NCI-H82 treated with DMSO at 0.1 percent for 48 hours (cell line): ENCODE results near the gene NPTN.
A peak's percentile ranks its signal among the peaks of the same experiment; 100 is the strongest.
"Not testable (repeated sequence)": the region's sequence is repeated elsewhere in the genome, so short reads cannot be mapped to it uniquely, and the experiment has no call there.

Source experiments
- DNase-seq: peaks from one replicate; lab custom pipeline; 2025; ENCODE audit not compliant: unreplicated experiment; lab: John Stamatoyannopoulos, UW

The NPTN gene

DNA sequence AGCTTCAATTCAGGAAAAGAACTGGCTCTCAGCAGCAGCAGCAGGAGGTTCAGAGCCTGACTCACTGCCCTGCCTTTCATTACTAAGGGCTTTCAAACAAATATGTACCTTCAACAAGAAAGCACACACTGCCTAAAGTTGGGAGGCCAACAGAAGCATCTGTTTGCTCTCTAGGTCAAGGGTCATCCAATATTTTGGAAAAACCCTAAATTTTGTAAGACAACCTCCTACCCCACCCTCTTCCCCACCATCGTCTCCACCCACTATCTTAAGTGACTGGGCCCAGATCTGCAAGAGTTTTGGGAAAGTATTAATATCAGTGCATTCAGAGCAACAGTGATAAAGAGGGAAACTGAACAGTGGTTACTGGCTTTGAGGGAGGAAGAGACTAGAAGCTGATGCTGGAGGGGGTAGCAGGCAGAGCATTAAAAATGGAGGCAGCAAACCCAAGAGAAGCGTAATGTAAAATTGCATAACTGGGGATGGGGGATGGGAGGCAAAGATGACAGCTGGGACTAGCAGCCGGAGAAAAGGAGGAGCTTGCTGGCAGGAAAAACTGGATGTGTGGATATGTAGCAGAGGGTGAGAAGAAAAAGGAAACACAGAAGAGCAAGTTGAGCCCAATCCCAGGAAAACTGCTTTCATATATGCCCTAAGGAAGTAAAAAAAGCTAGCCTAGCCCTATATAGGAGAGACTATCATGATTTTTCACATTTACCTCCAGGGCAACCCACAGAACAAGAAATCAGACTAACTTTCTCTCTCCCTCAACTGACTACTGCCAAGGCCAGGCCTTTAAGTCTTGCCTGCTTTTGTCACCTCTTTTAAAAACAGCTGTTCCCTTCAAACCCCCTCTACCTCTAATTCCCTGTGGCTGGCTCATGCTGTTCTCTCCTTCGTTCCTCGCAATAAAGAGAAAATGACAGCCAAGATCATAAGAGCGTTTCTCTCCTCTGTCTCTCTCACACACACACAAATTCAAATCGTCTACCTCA lies 31.4 kb downstream of the NPTN start:
- DNase-seq, result peak; percentile 26

GRCh38 chr15:73600413-73601335 lies 32.5 kb downstream of the NPTN start:
- no peak for DNase-seq

DNA sequence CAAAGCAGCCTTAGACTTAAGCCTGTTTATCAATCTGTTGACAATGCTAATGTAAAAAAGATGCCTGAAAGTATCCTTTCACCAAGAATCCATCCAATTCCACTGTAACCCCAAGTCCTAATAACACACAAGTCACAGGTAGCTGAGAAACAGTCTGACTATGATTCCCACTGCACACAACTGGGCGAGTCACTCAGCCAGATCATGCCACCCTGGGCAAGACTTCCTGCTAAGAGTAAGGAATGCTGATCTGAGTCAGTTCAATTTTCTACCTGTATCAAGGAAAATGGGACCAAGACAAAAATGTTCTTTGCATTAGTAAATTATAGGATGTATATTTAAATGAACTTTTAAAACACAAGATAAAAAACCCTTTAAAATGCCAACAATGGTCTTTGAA lies 33.3 kb downstream of the NPTN start:
- no peak for DNase-seq

GRCh38 chr15:73598530-73599160 lies 34.5 kb downstream of the NPTN start:
- no peak for DNase-seq

- DNase-seq, result no peak
Observed at GRCh38 chr15:73597036-73597638, 36.1 kb downstream of the NPTN start.

DNA sequence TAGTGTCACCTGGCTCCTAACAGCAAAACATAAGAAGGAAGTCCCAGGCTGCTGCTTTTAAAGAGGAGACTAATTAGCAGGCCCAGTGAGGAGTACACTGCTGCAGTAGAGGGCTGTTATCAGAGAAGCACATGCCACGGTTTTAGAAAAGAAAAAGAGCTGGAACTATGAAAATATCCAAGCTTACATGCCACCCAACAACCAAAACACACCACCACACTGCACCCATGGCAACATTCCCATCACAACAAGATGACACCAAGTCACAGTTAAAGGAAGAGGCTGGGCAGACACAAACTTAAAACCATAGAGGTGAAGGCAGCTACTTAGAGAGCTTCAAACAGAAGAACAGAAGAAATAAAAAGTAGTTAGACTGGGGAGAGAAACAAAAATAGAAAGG lies 37.0 kb downstream of the NPTN start:
- no peak for DNase-seq

DNA sequence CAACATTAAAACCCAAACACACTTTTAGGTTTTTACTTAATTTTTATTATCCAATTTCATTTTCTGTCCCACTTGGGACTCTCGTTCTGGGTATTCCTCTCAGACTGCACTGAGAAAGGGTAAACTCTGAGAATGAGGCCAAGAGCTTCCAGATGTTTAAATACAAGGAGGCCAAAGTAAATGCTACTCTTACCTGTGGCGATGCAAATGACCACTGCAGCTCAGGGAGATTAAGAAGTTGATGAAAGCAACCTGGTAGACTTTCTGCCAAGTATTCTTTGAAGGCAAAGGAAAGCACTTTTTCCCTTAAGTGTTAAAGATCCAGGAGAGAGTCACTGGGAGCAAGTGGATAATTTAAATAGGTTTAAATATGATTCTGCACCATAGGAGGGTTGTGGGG lies 39.1 kb downstream of the NPTN start:
- DNase-seq, result no peak

DNA sequence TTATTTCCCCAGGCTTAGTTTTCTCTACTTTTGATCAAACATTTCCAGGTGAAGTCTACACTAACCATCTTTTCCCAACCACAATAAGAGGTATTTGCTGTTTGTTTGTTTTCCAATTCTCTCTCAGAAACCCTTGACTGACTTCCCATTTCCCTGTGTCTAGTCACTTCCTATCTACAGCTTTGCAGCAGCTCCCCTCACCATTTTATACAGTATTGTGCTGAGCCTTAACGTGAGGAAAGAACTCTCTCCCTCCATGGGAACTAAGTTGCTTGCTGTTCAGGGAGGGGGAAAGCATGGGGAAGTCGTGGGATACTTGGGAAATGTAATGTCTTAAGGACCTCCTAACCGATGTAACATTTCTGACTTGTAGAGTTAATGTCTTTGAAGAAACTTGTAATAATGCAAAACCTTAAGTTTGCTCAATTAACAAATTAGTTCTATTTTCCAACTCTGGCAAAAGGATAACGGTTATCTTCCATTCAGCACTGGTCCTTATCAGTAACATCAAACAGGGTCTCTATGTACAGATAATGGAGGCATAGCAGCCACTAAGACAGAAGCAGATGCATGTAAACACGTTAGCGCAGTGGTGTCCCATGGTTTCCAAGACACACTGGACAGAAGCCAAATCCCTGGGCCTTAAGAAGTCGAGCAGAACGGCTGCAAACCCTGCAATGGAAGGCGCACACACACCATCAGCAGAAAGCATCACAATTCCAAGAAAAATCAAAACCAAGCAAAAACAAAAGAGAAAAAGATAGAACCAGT lies 39.7 kb downstream of the NPTN start:
- no peak for DNase-seq

GRCh38 chr15:73590263-73590662 lies 42.9 kb downstream of the NPTN start:
- no peak for DNase-seq

- DNase-seq, result no peak
Observed at GRCh38 chr15:73589766-73590165, 43.4 kb downstream of the NPTN start.

DNA sequence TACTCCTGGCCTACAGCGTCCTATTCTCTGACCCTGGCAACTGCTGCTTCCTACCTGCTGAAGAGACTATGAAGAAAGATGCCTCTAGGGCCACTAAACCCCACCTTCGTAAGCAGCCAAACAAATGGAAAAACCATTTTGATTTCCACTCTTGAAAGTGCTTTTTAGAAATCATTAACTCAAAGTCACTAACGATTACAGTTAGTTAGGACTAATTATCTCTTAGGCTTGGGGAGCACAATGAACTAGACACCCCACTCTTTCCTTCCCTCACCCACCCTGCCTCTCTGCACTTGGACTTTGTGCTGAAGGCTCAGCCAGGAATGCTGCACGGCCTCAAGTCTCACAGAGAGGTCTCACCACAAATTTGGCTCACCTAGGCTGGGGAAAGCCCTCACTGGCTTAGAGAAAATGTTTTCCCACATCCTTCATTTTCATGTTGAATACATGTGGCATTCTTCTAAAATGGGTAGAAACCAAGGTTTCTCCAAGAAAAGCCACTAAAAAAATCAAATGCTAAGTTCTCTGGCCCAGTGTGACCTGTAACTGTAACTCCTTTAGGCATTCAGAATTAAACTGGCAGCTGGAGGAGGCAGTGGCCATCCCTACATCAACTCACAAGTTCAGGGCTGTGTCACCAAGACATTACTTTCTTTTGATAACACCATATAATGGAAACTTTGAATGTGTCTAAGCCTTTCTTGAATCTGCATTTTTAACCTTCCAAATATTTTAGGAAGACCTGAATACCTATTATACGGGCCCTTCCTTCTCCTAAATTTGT lies 47.1 kb downstream of the NPTN start:
- no peak for DNase-seq

GRCh38 chr15:73584699-73585420 lies 48.3 kb downstream of the NPTN start:
- no peak for DNase-seq

GRCh38 chr15:73583544-73583943 lies 49.6 kb downstream of the NPTN start:
- no peak for DNase-seq

GRCh38 chr15:73582851-73583379 lies 50.3 kb downstream of the NPTN start:
- no peak for DNase-seq

- DNase-seq, result no peak
Observed at GRCh38 chr15:73578026-73578425, 55.2 kb downstream of the NPTN start.

DNA sequence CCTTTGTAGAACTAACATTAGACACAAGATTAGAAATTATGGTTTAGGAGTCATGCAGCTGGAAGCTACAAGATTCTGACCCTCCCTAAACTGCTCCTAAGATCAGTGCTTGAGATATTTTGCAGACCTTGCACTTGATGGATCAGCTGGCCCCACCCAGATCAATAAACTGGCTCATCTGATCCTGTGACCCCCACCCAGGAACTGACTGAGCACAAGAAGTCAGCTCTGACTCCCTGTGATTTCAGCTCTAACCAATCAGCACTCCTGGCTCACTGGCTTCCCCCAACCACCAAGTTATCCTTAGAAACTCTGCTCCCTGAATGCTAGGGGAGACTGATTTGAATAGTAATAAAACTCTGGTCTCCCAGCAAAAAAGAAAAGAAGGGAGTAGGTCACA lies 55.6 kb downstream of the NPTN start:
- not testable (repeated sequence) for DNase-seq

- DNase-seq, result no peak
Observed at GRCh38 chr15:73575636-73576247, 57.4 kb downstream of the NPTN start.

GRCh38 chr15:73573572-73573971 lies 59.6 kb downstream of the NPTN start:
- no peak for DNase-seq
